ENCODE data around the gene DRGX. TPM values are rescaled to one million over a fixed set of nuclear protein-coding genes. Genes with fewer than 3 reads are reported as not detected.

Gene DRGX
- total RNA-seq, 4 donors from 2014 or later: not detected

DNA sequence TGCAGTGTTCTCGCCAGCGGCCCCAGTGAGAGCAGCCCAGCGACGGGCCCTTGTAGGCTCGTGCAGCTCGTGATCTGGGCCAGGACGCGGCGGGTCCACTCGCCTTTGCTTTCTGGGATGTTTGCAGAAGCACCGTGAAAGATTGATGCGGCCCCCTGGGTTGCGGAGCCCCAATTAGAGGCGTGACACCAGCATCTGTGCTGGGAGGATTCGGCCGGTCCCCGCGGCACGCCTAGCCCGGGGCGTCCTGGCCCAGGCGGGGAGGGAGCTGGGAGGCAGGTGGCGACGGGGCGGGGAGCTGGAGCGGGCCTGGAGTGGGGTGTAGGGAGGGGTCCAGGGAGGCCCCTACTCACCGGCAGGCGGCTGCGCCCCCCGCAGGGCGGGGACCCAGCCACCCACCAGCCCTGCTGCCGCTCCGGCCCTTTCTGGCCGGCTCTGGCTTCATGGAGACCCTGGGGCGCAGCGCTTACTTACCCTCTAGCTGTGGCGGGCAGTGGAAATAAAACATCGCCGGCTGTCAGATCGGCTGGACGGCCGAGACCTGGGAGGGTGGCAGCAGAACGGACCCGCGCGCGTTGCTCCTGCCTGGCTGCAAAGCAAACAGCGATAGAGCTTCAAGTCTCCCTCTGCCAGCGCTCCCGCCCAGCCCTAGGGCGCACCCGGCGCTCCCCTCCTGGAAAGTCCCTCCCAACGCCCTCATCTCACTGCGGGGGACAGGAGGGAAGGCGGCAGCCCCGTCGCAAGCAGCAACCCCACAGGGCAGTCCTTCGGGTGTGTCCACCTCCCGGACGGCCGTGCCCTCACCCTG is 752 bp downstream of the DRGX start:
- DNase-seq: no peak
- peaks cover 14 to 27% of the 10 kb centered on the region in 2 donors for H3K4me1 ChIP-seq
- intact Hi-C loops (cut with DNase I): no loop called here
- peaks cover 47% of the 10 kb centered on the region for H3K27me3 ChIP-seq
- H3K9me3 ChIP-seq: no peaks in the 10 kb centered on the region
- H3K27ac ChIP-seq: no peak overlapping the region
- H3K36me3 ChIP-seq: no peaks in the 10 kb centered on the region
- 1 to 3% methylated on average over 20 to 32 of the region's 62 CpGs for WGBS, 2 donors
- TF ChIP-seq, protein P1, sequence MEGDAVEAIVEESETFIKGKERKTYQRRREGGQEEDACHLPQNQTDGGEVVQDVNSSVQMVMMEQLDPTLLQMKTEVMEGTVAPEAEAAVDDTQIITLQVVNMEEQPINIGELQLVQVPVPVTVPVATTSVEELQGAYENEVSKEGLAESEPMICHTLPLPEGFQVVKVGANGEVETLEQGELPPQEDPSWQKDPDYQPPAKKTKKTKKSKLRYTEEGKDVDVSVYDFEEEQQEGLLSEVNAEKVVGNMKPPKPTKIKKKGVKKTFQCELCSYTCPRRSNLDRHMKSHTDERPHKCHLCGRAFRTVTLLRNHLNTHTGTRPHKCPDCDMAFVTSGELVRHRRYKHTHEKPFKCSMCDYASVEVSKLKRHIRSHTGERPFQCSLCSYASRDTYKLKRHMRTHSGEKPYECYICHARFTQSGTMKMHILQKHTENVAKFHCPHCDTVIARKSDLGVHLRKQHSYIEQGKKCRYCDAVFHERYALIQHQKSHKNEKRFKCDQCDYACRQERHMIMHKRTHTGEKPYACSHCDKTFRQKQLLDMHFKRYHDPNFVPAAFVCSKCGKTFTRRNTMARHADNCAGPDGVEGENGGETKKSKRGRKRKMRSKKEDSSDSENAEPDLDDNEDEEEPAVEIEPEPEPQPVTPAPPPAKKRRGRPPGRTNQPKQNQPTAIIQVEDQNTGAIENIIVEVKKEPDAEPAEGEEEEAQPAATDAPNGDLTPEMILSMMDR (IDR thresholded peaks at IDR 0.05): no peak
- TF ChIP-seq POLR2A (IDR thresholded peaks at IDR 0.05): no peak
- no peak overlapping the region for H3K4me3 ChIP-seq (replicated peaks in 1 of 3)

DNA sequence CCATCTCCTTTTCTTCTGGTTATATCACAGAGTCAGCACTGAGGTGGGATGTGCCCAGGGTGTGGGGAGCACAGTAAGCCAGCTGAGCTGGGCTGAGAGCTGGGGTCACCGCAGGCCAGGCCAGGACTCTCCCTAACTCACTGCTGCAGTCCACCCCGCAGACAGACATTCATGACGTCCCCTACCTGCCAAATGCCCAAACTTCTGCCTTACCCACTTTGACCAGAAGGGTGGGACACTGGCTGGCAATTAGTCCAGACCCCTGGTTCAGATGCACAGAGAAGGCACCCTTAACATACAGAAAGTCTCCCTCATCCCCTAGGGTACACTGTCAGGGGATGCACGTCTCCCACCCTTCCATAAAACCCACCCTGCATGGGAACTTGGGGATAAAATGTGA is 2.1 kb downstream of the DRGX start:
- H3K9me3 ChIP-seq: no peaks in the 10 kb centered on the region
- no peak for TF ChIP-seq POLR2A (IDR thresholded peaks at IDR 0.05)
- TF ChIP-seq, protein P1 (IDR thresholded peaks at IDR 0.05): no peak
- H3K4me1 ChIP-seq: peaks cover 14 to 27% of the 10 kb centered on the region in 2 donors
- WGBS, 2 donors: 53 to 80% methylated on average over 2 to 4 of the region's 4 CpGs
- H3K27ac ChIP-seq: no peak overlapping the region
- no peak for DNase-seq
- intact Hi-C loops (cut with DNase I): no loop called here
- H3K4me3 ChIP-seq (replicated peaks in 1 of 3): no peak overlapping the region
- H3K27me3 ChIP-seq: peaks cover 40% of the 10 kb centered on the region
- H3K36me3 ChIP-seq: no peaks in the 10 kb centered on the region

DNA sequence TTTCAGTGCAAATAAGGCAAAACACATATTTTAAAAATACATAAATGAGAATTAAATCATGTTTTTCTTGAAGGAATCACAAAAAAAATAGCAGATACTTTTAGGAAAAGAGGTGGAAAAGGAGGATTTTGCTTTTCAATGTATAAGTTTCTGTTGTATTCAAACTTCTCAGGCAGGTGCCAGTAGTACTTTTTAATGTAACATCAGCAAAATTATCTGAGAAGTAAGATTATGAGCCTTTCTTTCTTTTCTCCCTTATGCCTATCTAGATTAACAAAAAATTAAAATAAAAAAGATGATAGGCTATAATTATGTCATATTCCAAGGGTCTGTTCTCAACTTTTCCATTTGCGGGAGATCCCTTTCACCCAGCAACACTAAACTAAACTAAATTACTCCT is 2.6 kb downstream of the DRGX start:
- TF ChIP-seq, protein P1 (IDR thresholded peaks at IDR 0.05): no peak
- TF ChIP-seq POLR2A (IDR thresholded peaks at IDR 0.05): no peak
- no peaks in the 10 kb centered on the region for H3K36me3 ChIP-seq
- no peaks in the 10 kb centered on the region for H3K9me3 ChIP-seq
- no peak overlapping the region for H3K4me3 ChIP-seq (replicated peaks in 1 of 3)
- H3K27ac ChIP-seq: no peak overlapping the region
- intact Hi-C loops (cut with DNase I): no loop called here
- whole genome bisulfite sequencing, 2 donors: 88 to 91% methylated on average over 1 of the region's 1 CpG
- peaks cover 13 to 25% of the 10 kb centered on the region in 2 donors for H3K4me1 ChIP-seq
- peaks cover 36% of the 10 kb centered on the region for H3K27me3 ChIP-seq
- no peak for DNase-seq

DNA sequence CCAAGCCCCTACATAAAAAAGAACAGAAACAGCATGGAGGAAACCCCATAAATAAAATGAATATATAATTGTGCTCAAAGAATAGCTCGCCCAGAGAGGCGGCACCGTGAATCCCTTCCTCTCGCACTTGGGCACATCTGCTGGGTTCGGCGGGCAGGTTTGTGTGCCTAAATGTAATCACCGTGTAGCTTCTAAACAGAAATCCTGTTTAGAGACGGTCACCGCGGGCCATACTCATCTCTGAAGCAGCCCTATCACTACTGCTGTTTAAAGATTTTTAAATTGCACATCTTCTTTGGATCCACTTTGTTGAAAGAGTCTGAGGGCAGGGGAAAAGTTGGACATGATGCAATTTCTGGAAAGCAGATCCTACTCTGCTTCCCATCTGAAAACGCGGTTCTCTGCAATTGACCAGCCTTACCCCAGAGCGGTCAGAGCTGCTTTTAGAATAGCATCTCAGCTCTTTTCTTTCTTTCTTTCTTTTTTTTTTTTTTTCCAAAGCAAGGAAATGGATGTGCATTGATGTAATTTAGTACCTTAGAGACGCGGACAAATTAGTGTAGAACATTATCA is 6.4 kb downstream of the DRGX start:
- WGBS, 2 donors: 86 to 89% methylated on average over 15 of the region's 15 CpGs
- TF ChIP-seq POLR2A (IDR thresholded peaks at IDR 0.05): no peak
- TF ChIP-seq, protein P1 (IDR thresholded peaks at IDR 0.05): no peak
- Histone ChIP-seq H3K27me3 (peaks cover 2% of the 10 kb centered on the region), H3K4me1 (no peaks in the 10 kb centered on the region), H3K9me3 (no peaks in the 10 kb centered on the region), H3K27ac (no peak overlapping the region), H3K4me3 (replicated peaks in 1 of 3) (no peak overlapping the region), H3K36me3 (no peaks in the 10 kb centered on the region)
- intact Hi-C loops (cut with DNase I): no loop called here
- DNase-seq: no peak

DNA sequence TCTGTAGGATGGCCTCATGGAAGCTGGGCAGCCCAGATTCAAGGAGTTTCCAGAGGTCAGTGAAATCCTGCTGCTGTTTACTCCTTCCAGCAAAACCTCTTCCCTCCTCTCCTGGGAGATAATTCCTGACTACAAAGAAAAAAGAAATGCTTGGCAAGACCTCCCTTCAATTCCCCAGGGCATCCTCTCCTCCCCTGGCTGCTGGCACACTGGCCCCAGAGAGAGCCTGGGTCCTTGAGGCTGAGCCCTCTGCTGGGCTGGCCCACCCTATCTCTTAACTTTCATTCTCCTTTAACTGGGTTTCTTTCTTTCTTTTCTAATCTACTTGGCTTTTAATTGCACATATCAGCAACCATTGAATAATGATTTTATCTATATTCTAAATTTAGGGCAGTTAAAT is 7.7 kb downstream of the DRGX start:
- Histone ChIP-seq H3K4me3 (replicated peaks in 1 of 3) (no peak overlapping the region), H3K9me3 (no peaks in the 10 kb centered on the region), H3K4me1 (no peaks in the 10 kb centered on the region), H3K36me3 (no peaks in the 10 kb centered on the region), H3K27ac (no peak overlapping the region), H3K27me3 (no peaks in the 10 kb centered on the region)
- DNase-seq: no peak
- intact Hi-C loops (cut with DNase I): no loop called here
- TF ChIP-seq POLR2A (IDR thresholded peaks at IDR 0.05): no peak
- TF ChIP-seq, protein P1 (IDR thresholded peaks at IDR 0.05): no peak
